K562 (cell line): Measurements from ENCODE around the gene HSD11B1L. TPM values are rescaled to one million over a fixed set of nuclear protein-coding genes. Genes with fewer than 3 reads are reported as not detected.

Source experiments
- ATAC-seq: fragments of 200-7000 bp; cut with Tn5 transposase; 3 replicates; pipeline ENCODE4 v1.9.1; 2020; ENCODE audit warnings: moderate library complexity
- BruUV-seq: library from RNA; stranded (reverse); fragments of 400-500 nt; replicated peaks from 2 replicates; lab custom pipeline; 2021; lab: Mats Ljungman, UMichigan
- CTCF ChIA-PET: fragments of 300-600 bp; formaldehyde crosslinking; extraction: SDS; loops from one replicate; lab custom pipeline; 2021; ENCODE audit warnings: low intra/inter-chr PET ratio; lab: Yijun Ruan, JAX
- POLR2A ChIA-PET: fragments of 300-600, 350-650 bp; sonication (Branson Sonifier 250); formaldehyde crosslinking; extraction: SDS; loops from one replicate; lab custom pipeline; 2021; ENCODE audit warnings: antibody characterized with exemption, inconsistent platforms; lab: Yijun Ruan, JAX
- DNase-seq, 4 experiments: peaks; one replicate each; pipeline versions ENCODE4 v3.0.0 to v3.0.0-alpha.2; 2011 to 2018; ENCODE audit warnings: low spot score in 3 of 4, mixed read lengths in 3 of 4; ENCODE audit errors: extremely low read depth in 1 of 4
- FAIRE-seq: peaks from 2 replicates; lab custom pipeline; 2011; peaks lifted over from hg19 to GRCh38; lab: Jason Lieb, UNC
- H2AFZ ChIP-seq: 2 replicates; pipeline ENCODE4 v1.6.0; 2011; ENCODE audit warnings: low read depth, low read length, control low read depth, inconsistent platforms
- H3K27ac ChIP-seq: fragments of 200-600 bp; 3 replicates; pipeline ENCODE4 v1.8.0; 2011; ENCODE audit warnings: low read depth, mild to moderate bottlenecking, control low read depth, inconsistent platforms, low read length, moderate library complexity, mixed read lengths; ENCODE audit errors: extremely low read depth
- H3K27me3 ChIP-seq, 2 experiments: fragments of 300-600 bp in 1 of 2; 2 replicates in 1 of 2; 3 replicates in 1 of 2; pipeline versions ENCODE4 v1.6.0 to v1.8.0; 2011; ENCODE audit warnings: inconsistent platforms in 2 of 2, low read length in 2 of 2, mild to moderate bottlenecking in 1 of 2, mixed read lengths in 1 of 2, moderate library complexity in 1 of 2; ENCODE audit not compliant: control insufficient read depth in 2 of 2, insufficient read depth in 2 of 2
- H3K36me3 ChIP-seq: fragments of 300-600 bp; 3 replicates; pipeline ENCODE4 v1.8.0; 2011; ENCODE audit warnings: mild to moderate bottlenecking, low read length, inconsistent platforms; ENCODE audit not compliant: control insufficient read depth, insufficient read depth
- H3K4me1 ChIP-seq, 2 experiments: fragments of 200-600 bp in 1 of 2; replicated peaks in 1 of 2; 2 replicates in 1 of 2; 3 replicates in 1 of 2; pipeline versions ENCODE4 v1.5.1 to v1.8.0; 2011; ENCODE audit warnings: inconsistent platforms in 2 of 2, low read length in 2 of 2, mild to moderate bottlenecking in 1 of 2, mixed read lengths in 1 of 2, moderate library complexity in 1 of 2; ENCODE audit not compliant: control insufficient read depth in 2 of 2, insufficient read depth in 2 of 2
- H3K4me2 ChIP-seq: 2 replicates; pipeline ENCODE4 v1.6.1; 2011; ENCODE audit warnings: low read length, control low read depth, inconsistent platforms, mixed read lengths; ENCODE audit not compliant: insufficient read depth
- H3K4me3 ChIP-seq: fragments of 200-600 bp; sonication (generic), shearing (Covaris generic); 2 replicates; pipeline ENCODE4 v1.5.1; 2016; ENCODE audit warnings: control low read depth, inconsistent platforms
- H3K79me2 ChIP-seq: fragments of 200-600 bp; 3 replicates; pipeline ENCODE4 v1.8.0; 2011; ENCODE audit warnings: low read length, inconsistent platforms; ENCODE audit not compliant: control insufficient read depth, insufficient read depth
- H3K9ac ChIP-seq, 2 experiments: 2 replicates each; pipeline versions ENCODE4 v1.6.0 to v1.6.1; 2011; ENCODE audit warnings: low read depth in 2 of 2, low read length in 2 of 2, control low read depth in 1 of 2, inconsistent platforms in 1 of 2, mild to moderate bottlenecking in 1 of 2, mixed read lengths in 1 of 2; ENCODE audit not compliant: insufficient read depth in 1 of 2
- H3K9me1 ChIP-seq: one replicate; pipeline ENCODE4 v1.6.0; 2011; ENCODE audit warnings: inconsistent platforms, mild to moderate bottlenecking, low read length, moderate library complexity; ENCODE audit not compliant: control insufficient read depth, insufficient read depth
- H3K9me3 ChIP-seq: replicated peaks from 2 replicates; pipeline ENCODE4 v1.5.1; 2011; ENCODE audit warnings: low read depth, low read length, inconsistent platforms; ENCODE audit not compliant: control insufficient read depth, insufficient read depth
- H4K20me1 ChIP-seq: replicated peaks from 2 replicates; pipeline ENCODE4 v1.6.1; 2011; ENCODE audit warnings: low read length, inconsistent platforms, mixed read lengths; ENCODE audit not compliant: control insufficient read depth, insufficient read depth
- ARID2 ChIP-seq: fragments of 450-650 bp; IDR thresholded peaks from 2 replicates; pipeline ENCODE4 v1.6.1; 2017; ENCODE audit warnings: antibody characterized with exemption, mild to moderate bottlenecking
- BCL6 ChIP-seq: fragments of 250-450 bp; sonication (Bioruptor Pico); IDR thresholded peaks from 2 replicates; pipeline ENCODE4 v1.4.0; 2020
- HDAC2 ChIP-seq: fragments of 450-650 bp; IDR thresholded peaks from 2 replicates; pipeline ENCODE4 v1.6.1; 2016; ENCODE audit warnings: mild to moderate bottlenecking
- HSF4 ChIP-seq: fragments of 250-450 bp; sonication (Bioruptor Pico); IDR thresholded peaks from 2 replicates; pipeline ENCODE4 v2.1.2; 2022; ENCODE audit warnings: mild to moderate bottlenecking, moderate library complexity, borderline replicate concordance
- KDM4B ChIP-seq, 2 experiments: fragments of 450-650 bp in 1 of 2; sonication (generic) in 1 of 2; IDR thresholded peaks; 2 replicates each; pipeline ENCODE4 v1.6.1; 2016 to 2017; ENCODE audit warnings: borderline replicate concordance in 2 of 2, antibody characterized with exemption in 1 of 2, low read depth in 1 of 2, mild to moderate bottlenecking in 1 of 2
- PYGO2 ChIP-seq: fragments of 450-650 bp; IDR thresholded peaks from 2 replicates; pipeline ENCODE4 v1.6.1; 2016; ENCODE audit warnings: mild to moderate bottlenecking, missing genetic modification characterization, moderate library complexity, missing compliant biosample characterization
- RCOR1 ChIP-seq, 2 experiments: IDR thresholded peaks; 2 replicates each; pipeline ENCODE4 v1.6.1; 2012; ENCODE audit warnings: low read depth in 2 of 2, low read length in 2 of 2, borderline replicate concordance in 1 of 2, improper control_type of control experiment in 1 of 2
- SRSF1 ChIP-seq: fragments of 200-400 bp; formaldehyde crosslinking; IDR thresholded peaks from 2 replicates; pipeline ENCODE4 v1.6.1; 2017; ENCODE audit warnings: mild to moderate bottlenecking, low read depth, low read length, moderate library complexity
- STAT5A ChIP-seq: IDR thresholded peaks from 2 replicates; pipeline ENCODE4 v1.6.1; 2012; ENCODE audit warnings: low read length, inconsistent platforms, borderline replicate concordance
- TCF3 ChIP-seq: sonication (generic); formaldehyde crosslinking; IDR thresholded peaks from 2 replicates; pipeline ENCODE4 v1.4.0; 2020; ENCODE audit warnings: mild to moderate bottlenecking, missing genetic modification reagents
- ZC3H11A ChIP-seq: IDR thresholded peaks from 2 replicates; pipeline ENCODE4 v1.6.1; 2012; ENCODE audit warnings: low read depth, low read length, improper control_type of control experiment
- ZFP30 ChIP-seq: fragments of 250-450 bp; sonication (Bioruptor Pico); IDR thresholded peaks from 2 replicates; pipeline ENCODE4 v1.8.0; 2022; ENCODE audit warnings: moderate library complexity, mild to moderate bottlenecking, inconsistent platforms, borderline replicate concordance
- WGBS: fragments of 100-300 bp; shearing (Covaris generic); methylation state at CpG from one replicate; pipeline ENCODE4 v1.1.6; 2016; ENCODE audit warnings: low coverage, mixed read lengths; ENCODE audit not compliant: insufficient coverage; ENCODE audit errors: missing lambda C conversion rate; 5-methylcytosine and 5-hydroxymethylcytosine counted together
- in situ Hi-C: fragments of 300-500 bp; cut with MboI; formaldehyde crosslinking; loops from 4 replicates; pipeline ENCODE4 v1.15.0; 2018; ENCODE audit warnings: inconsistent platforms, mixed read lengths
- intact Hi-C: fragments of 100-400 bp; cut with micrococcal nuclease; formaldehyde crosslinking; loops from 2 replicates; pipeline ENCODE4 v1.14.2; 2022
- polyA plus RNA-seq, 8 experiments: library from polyadenylated mRNA; depleted of rRNA in 4 of 8; stranded (reverse) in 5 of 8; unstranded in 3 of 8; fragments of >200 nt; fragmentation: Nextera tagmentation in 2 of 8; fragmentation: Illumina TruSeq in 1 of 8; extraction: Ambion mirVana in 2 of 8; extraction: Trizol in 1 of 8; gene quantifications; 2 replicates each; pipeline versions ENCODE4 v1.2.1 to v1.2.3, GENCODE V29; 2011 to 2014; ENCODE audit warnings: inconsistent platforms in 1 of 8, missing spikeins in 1 of 8
- total RNA-seq, 7 experiments: library from RNA; depleted of rRNA in 6 of 7; stranded (reverse); fragments of >200 nt in 6 of 7; fragmentation: Illumina TruSeq in 2 of 7; extraction: Trizol in 2 of 7; gene quantifications; 2 replicates each; pipeline versions ENCODE4 v1.2.1 to v1.2.3, GENCODE V29; 2011 to 2021; ENCODE audit warnings: low replicate concordance in 1 of 7
- TF ChIP-seq, protein P1 (sequence below): fragments of 450-650 bp; IDR thresholded peaks from one replicate; pipeline ENCODE4 v1.6.1; 2018; ENCODE audit warnings: mild to moderate bottlenecking, moderate library complexity; ENCODE audit not compliant: partially characterized antibody
- TF ChIP-seq, protein P2 (sequence below): fragments of 450-650 bp; conservative IDR thresholded peaks from 2 replicates; pipeline ENCODE4 v1.6.1; 2016; ENCODE audit warnings: missing genetic modification characterization, low read depth, mild to moderate bottlenecking, control low read depth, missing compliant biosample characterization

The HSD11B1L gene
- total and polyA plus RNA-seq, 9 of the 15 experiments (the other 6 are each of a cell fraction or from before 2014, with no cell fraction given): 0.31 to 7.7 (median 2.3) TPM

DNA sequence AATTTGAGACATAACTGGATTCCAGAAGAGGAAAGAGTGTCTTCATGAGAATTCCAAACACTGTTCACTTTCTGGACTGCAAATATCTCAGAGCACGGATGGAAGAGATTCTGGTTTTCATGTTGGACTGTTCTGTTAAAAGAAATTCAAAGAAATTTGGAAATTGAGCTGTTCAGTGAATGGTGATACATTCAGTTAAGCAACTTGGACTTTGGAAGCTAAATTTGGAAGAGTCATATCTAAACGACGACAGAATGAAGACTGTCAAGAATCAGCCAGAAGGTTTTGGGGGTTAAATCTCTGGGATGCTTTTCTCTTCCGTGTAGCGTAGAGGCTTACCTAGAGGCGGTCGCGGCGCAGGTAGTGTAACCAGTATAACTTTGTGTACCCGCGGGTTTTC lies 32.4 kb upstream of the HSD11B1L start:
- CTCF ChIA-PET: no interaction called here
- no peak overlapping the region for H3K4me3 ChIP-seq
- no peak overlapping the region for H3K4me2 ChIP-seq

More for the DNA sequence above, 32.4 kb upstream of the HSD11B1L start:
- POLR2A ChIA-PET: interaction anchor here (1.0 kb wide), 1 partner anchor 11 kb away, joined by 4 read pairs; no protein-coding TSS in a partner anchor
- in situ Hi-C loops: no loop called here
- no peak for ATAC-seq
- Histone ChIP-seq H3K27ac (no peak overlapping the region), H4K20me1 (peaks cover 13% of the 10 kb centered on the region), H3K9me1 (no peaks in the 10 kb centered on the region), H3K36me3 (peaks cover 91% of the 10 kb centered on the region), H3K79me2 (peaks cover 37% of the 10 kb centered on the region), H3K9ac (no peak overlapping the region), H2AFZ (no peak overlapping the region), H3K9me3 (no peaks in the 10 kb centered on the region), H3K4me1 (no peaks in the 10 kb centered on the region)
- intact Hi-C loops: no loop called here
- 96% methylated on average over 9 of the region's 11 CpGs for WGBS
- no TSS peak for BruUV-seq
- no peak for DNase-seq
- peak; percentile 75 for FAIRE-seq
- no peak for TF ChIP-seq STAT5A
- no peak for TF ChIP-seq PYGO2
- TF ChIP-seq HSF4 (CRISPR knock-in tag): no peak
- TF ChIP-seq RCOR1 (IDR thresholded peaks at IDR 0.05; ENCODE audit: borderline replicate concordance in 1 of 2, low read depth in 2 of 2, low read length in 2 of 2): no peak
- no peak for TF ChIP-seq ARID2
- TF ChIP-seq ZC3H11A: no peak
- TF ChIP-seq HDAC2: no peak
- TF ChIP-seq BCL6 (CRISPR knock-in tag): no peak
- TF ChIP-seq KDM4B (IDR thresholded peaks at IDR 0.05; ENCODE audit: borderline replicate concordance in 2 of 2, low read depth in 1 of 2): no peak
- TF ChIP-seq SRSF1: no peak
- TF ChIP-seq TCF3 (CRISPR knock-in tag): no peak
- no peak for TF ChIP-seq ZFP30
- TF ChIP-seq, protein P1, sequence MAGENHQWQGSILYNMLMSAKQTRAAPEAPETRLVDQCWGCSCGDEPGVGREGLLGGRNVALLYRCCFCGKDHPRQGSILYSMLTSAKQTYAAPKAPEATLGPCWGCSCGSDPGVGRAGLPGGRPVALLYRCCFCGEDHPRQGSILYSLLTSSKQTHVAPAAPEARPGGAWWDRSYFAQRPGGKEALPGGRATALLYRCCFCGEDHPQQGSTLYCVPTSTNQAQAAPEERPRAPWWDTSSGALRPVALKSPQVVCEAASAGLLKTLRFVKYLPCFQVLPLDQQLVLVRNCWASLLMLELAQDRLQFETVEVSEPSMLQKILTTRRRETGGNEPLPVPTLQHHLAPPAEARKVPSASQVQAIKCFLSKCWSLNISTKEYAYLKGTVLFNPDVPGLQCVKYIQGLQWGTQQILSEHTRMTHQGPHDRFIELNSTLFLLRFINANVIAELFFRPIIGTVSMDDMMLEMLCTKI: no peak
- TF ChIP-seq, protein P2, sequence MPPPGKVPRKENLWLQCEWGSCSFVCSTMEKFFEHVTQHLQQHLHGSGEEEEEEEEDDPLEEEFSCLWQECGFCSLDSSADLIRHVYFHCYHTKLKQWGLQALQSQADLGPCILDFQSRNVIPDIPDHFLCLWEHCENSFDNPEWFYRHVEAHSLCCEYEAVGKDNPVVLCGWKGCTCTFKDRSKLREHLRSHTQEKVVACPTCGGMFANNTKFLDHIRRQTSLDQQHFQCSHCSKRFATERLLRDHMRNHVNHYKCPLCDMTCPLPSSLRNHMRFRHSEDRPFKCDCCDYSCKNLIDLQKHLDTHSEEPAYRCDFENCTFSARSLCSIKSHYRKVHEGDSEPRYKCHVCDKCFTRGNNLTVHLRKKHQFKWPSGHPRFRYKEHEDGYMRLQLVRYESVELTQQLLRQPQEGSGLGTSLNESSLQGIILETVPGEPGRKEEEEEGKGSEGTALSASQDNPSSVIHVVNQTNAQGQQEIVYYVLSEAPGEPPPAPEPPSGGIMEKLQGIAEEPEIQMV (tag): no peak
- TF ChIP-seq, all 486 proteins: peak for 0
- no peaks in the 10 kb centered on the region for H3K27me3 ChIP-seq
